H1 (cell line): ENCODE measurements around the gene DTX4. TPM values are rescaled to one million over a fixed set of nuclear protein-coding genes. Genes with fewer than 3 reads are reported as not detected.

ENCODE experiments used
- GABPA ChIP-seq: IDR thresholded peaks from 2 replicates; pipeline ENCODE4 v1.6.1; 2011; ENCODE audit warnings: mild to moderate bottlenecking, low read length, moderate library complexity, borderline replicate concordance; ENCODE audit not compliant: insufficient read depth
- SP4 ChIP-seq: IDR thresholded peaks from 2 replicates; pipeline ENCODE4 v1.6.1; 2012; ENCODE audit warnings: low read length, inconsistent platforms
- polyA plus RNA-seq, 7 experiments: library from polyadenylated mRNA; depleted of rRNA in 3 of 7; stranded (reverse) in 5 of 7; unstranded in 2 of 7; fragments of >200 nt in 5 of 7; fragments of 200-250 nt in 2 of 7; gene quantifications; 1 replicate in 5 of 7; 2 replicates in 1 of 7; 4 replicates in 1 of 7; pipeline versions ENCODE4 v1.2.1 to v1.2.3, GENCODE V29; 2011 to 2013; ENCODE audit warnings: missing spikeins in 2 of 7, mixed read lengths in 2 of 7
- total RNA-seq: library from RNA; stranded (reverse); fragmentation: NEBNext Ultra II Directional; extraction: Animal tissue kit (Norgen Biotek cat#: 25700); gene quantifications from 2 replicates; pipeline ENCODE4 v1.2.1, GENCODE V29; 2021

The DTX4 gene
- total and polyA plus RNA-seq, 2 of the 8 experiments (the other 6 are each of a cell fraction or from before 2014, with no cell fraction given), result 5.1 to 18.8 TPM

GRCh38 chr11:59191890-59192289 lies 20.0 kb downstream of the DTX4 start (continued):
- TF ChIP-seq GABPA (no peak), SP4 (no peak)
